ENCODE results near the gene ATP6V1C2. TPM values are rescaled to one million over a fixed set of nuclear protein-coding genes. Genes with fewer than 3 reads are reported as not detected.
"Not testable (repeated sequence)": the region's sequence is repeated elsewhere in the genome, so short reads cannot be mapped to it uniquely, and the experiment has no call there.

ATP6V1C2 gene
- total RNA-seq, 1 donor from 2014 or later = not detected

GRCh38 chr2:10795508-10796046 lies 74.1 kb downstream of the ATP6V1C2 start:
- TF ChIP-seq CTCF (conservative IDR thresholded peaks at IDR 0.05; ENCODE audit: low read depth, low read length) = no peak
- no peak overlapping the region for H3K4me3 ChIP-seq (ENCODE audit: low read depth, low read length)
- no peak for DNase-seq (ENCODE audit: low read depth)

GRCh38 chr2:10796703-10797102 lies 75.3 kb downstream of the ATP6V1C2 start:
- TF ChIP-seq CTCF (conservative IDR thresholded peaks at IDR 0.05; ENCODE audit: low read depth, low read length) = no peak
- DNase-seq (ENCODE audit: low read depth) = no peak
- H3K4me3 ChIP-seq (ENCODE audit: low read depth, low read length) = no peak overlapping the region

GRCh38 chr2:10798783-10799182 lies 77.4 kb downstream of the ATP6V1C2 start:
- peak; percentile 20 for TF ChIP-seq CTCF (conservative IDR thresholded peaks at IDR 0.05; ENCODE audit: low read depth, low read length)
- no peak overlapping the region for H3K4me3 ChIP-seq (ENCODE audit: low read depth, low read length)
- DNase-seq (ENCODE audit: low read depth) = no peak

GRCh38 chr2:10800163-10800562 lies 78.7 kb downstream of the ATP6V1C2 start:
- no peak for TF ChIP-seq CTCF (conservative IDR thresholded peaks at IDR 0.05; ENCODE audit: low read depth, low read length)
- no peak for DNase-seq (ENCODE audit: low read depth)

GRCh38 chr2:10802657-10803056 lies 81.2 kb downstream of the ATP6V1C2 start:
- no peak for TF ChIP-seq CTCF (conservative IDR thresholded peaks at IDR 0.05; ENCODE audit: low read depth, low read length)
- H3K4me3 ChIP-seq (ENCODE audit: low read depth, low read length) = no peak overlapping the region

More at GRCh38 chr2:10800163-10800562, 78.7 kb downstream of the ATP6V1C2 start:
- H3K4me3 ChIP-seq (ENCODE audit: low read depth, low read length) = no peak overlapping the region

GRCh38 chr2:10805990-10806389 lies 84.6 kb downstream of the ATP6V1C2 start:
- not testable (repeated sequence) for DNase-seq (ENCODE audit: low read depth); H3K4me3 ChIP-seq (ENCODE audit: low read depth, low read length)

More at GRCh38 chr2:10802657-10803056, 81.2 kb downstream of the ATP6V1C2 start:
- DNase-seq (ENCODE audit: low read depth) = no peak

- H3K4me3 ChIP-seq (ENCODE audit: low read depth, low read length) = no peak overlapping the region
- no peak for DNase-seq (ENCODE audit: low read depth)
- no peak for TF ChIP-seq CTCF (conservative IDR thresholded peaks at IDR 0.05; ENCODE audit: low read depth, low read length)
Observed at GRCh38 chr2:10806543-10806942, 85.1 kb downstream of the ATP6V1C2 start.
